Astrocyte (in vitro differentiated cells and primary cell): Measurements from ENCODE around the gene EMP3.
"Not testable (repeated sequence)": the region's sequence is repeated elsewhere in the genome, so short reads cannot be mapped to it uniquely, and the experiment has no call there.

Experiments
- CTCF ChIP-seq: IDR thresholded peaks from 2 replicates; pipeline ENCODE4 v1.5.1; 2011; ENCODE audit warnings: low read depth, mild to moderate bottlenecking, inconsistent platforms, low read length, moderate library complexity; ENCODE audit not compliant: insufficient read depth
- EZH2 ChIP-seq: IDR thresholded peaks from 2 replicates; pipeline ENCODE4 v1.6.1; 2012; ENCODE audit warnings: mild to moderate bottlenecking, low read length, inconsistent platforms; ENCODE audit not compliant: insufficient read depth

GRCh38 chr19:48371771-48372170, 46.4 kb downstream of the EMP3 start:
- TF ChIP-seq CTCF, EZH2: not testable (repeated sequence)
